ENCODE data around the gene F2RL1. TPM values are rescaled to one million over a fixed set of nuclear protein-coding genes. Genes with fewer than 3 reads are reported as not detected.
"Not testable (repeated sequence)": the region's sequence is repeated elsewhere in the genome, so short reads cannot be mapped to it uniquely, and the experiment has no call there.

F2RL1 gene
- total and polyA plus RNA-seq, 2 experiments from 2014 or later: 1.4 to 3.3 TPM

- in situ Hi-C loops (cut with MboI): loop anchor here (5.0 kb wide), 1 partner anchor 174 kb away; no protein-coding TSS in a partner anchor
Measured at GRCh38 chr5:76776391-76776790, 42.4 kb upstream of the F2RL1 start.

GRCh38 chr5:76780616-76781015 lies 38.2 kb upstream of the F2RL1 start:
- H3K9me2 ChIP-seq (ENCODE audit: insufficient read depth); H3K4me2 ChIP-seq (ENCODE audit: unreplicated experiment); H3K27me3 ChIP-seq (replicated peaks; ENCODE audit: insufficient read depth); DNase-seq; H3K4me1 ChIP-seq (ENCODE audit: insufficient read depth); H3K36me3 ChIP-seq (ENCODE audit: low read depth); H3K4me3 ChIP-seq; H3K27ac ChIP-seq; H2AFZ ChIP-seq; H3K9ac ChIP-seq; H3F3A ChIP-seq (ENCODE audit: insufficient read depth); H4K20me1 ChIP-seq (ENCODE audit: insufficient read depth); H3K79me2 ChIP-seq (ENCODE audit: insufficient read depth); H3K9me3 ChIP-seq (ENCODE audit: low read depth); in situ Hi-C loops (cut with MboI): not testable (repeated sequence)
- 83 to 88% methylated on average over 4 of the region's 4 CpGs for WGBS, 2 experiments (ENCODE audit: low coverage in 1 of 2, low lambda C conversion rate in 2 of 2, missing lambda C conversion rate in 2 of 2)

More at GRCh38 chr5:76776391-76776790, 42.4 kb upstream of the F2RL1 start:
- no peaks in the 10 kb centered on the region for H3K27me3 ChIP-seq (replicated peaks; ENCODE audit: insufficient read depth)
- no peak for DNase-seq
- H3K9ac ChIP-seq: no peak overlapping the region
- H3K27ac ChIP-seq: no peak overlapping the region
- H3F3A ChIP-seq (ENCODE audit: insufficient read depth): no peaks in the 10 kb centered on the region
- H4K20me1 ChIP-seq (ENCODE audit: insufficient read depth): no peaks in the 10 kb centered on the region
- TF ChIP-seq EZH2 (IDR thresholded peaks at IDR 0.05; ENCODE audit: insufficient read depth, poor library complexity, severe bottlenecking) (no peak), EZH2phosphoT487 (IDR thresholded peaks at IDR 0.05; ENCODE audit: insufficient read depth, low read depth) (no peak)
- WGBS, 2 experiments (ENCODE audit: low coverage in 1 of 2, low lambda C conversion rate in 2 of 2, missing lambda C conversion rate in 2 of 2): 80 to 81% methylated on average over 2 of the region's 2 CpGs
- no peak overlapping the region for H2AFZ ChIP-seq
- no peaks in the 10 kb centered on the region for H3K36me3 ChIP-seq (ENCODE audit: low read depth)
- H3K79me2 ChIP-seq (ENCODE audit: insufficient read depth): no peaks in the 10 kb centered on the region
- no peak overlapping the region for H3K4me3 ChIP-seq
- H3K4me1 ChIP-seq (ENCODE audit: insufficient read depth): peaks cover 4% of the 10 kb centered on the region; the same call in 1 of the 2 replicates
- no peaks in the 10 kb centered on the region for H3K9me2 ChIP-seq (ENCODE audit: insufficient read depth)
- no peaks in the 10 kb centered on the region for H3K9me3 ChIP-seq (ENCODE audit: low read depth)
- H3K4me2 ChIP-seq (ENCODE audit: unreplicated experiment): no peak overlapping the region

- WGBS, 2 experiments (ENCODE audit: low coverage in 1 of 2, low lambda C conversion rate in 2 of 2, missing lambda C conversion rate in 2 of 2): 86 to 97% methylated on average over 6 to 10 of the region's 10 CpGs
- Histone ChIP-seq H3K4me2 (ENCODE audit: unreplicated experiment) (no peak overlapping the region), H3F3A (ENCODE audit: insufficient read depth) (no peaks in the 10 kb centered on the region), H3K79me2 (ENCODE audit: insufficient read depth) (no peaks in the 10 kb centered on the region), H4K20me1 (ENCODE audit: insufficient read depth) (no peaks in the 10 kb centered on the region), H3K27ac (no peak overlapping the region), H3K4me3 (no peak overlapping the region), H3K9me2 (ENCODE audit: insufficient read depth) (no peaks in the 10 kb centered on the region), H3K9ac (no peak overlapping the region), H3K36me3 (ENCODE audit: low read depth) (no peaks in the 10 kb centered on the region), H3K4me1 (ENCODE audit: insufficient read depth) (no peaks in the 10 kb centered on the region; the same call in 1 of the 2 replicates), H3K27me3 (replicated peaks; ENCODE audit: insufficient read depth) (no peaks in the 10 kb centered on the region), H3K9me3 (ENCODE audit: low read depth) (no peaks in the 10 kb centered on the region), H2AFZ (no peak overlapping the region)
- in situ Hi-C loops (cut with MboI): no loop called here
- DNase-seq: no peak
- TF ChIP-seq EZH2 (IDR thresholded peaks at IDR 0.05; ENCODE audit: insufficient read depth, poor library complexity, severe bottlenecking): no peak
- TF ChIP-seq EZH2phosphoT487 (IDR thresholded peaks at IDR 0.05; ENCODE audit: insufficient read depth, low read depth): no peak
Measured at GRCh38 chr5:76781775-76782174, 37.1 kb upstream of the F2RL1 start.

GRCh38 chr5:76782444-76782843 lies 36.4 kb upstream of the F2RL1 start:
- no peak for DNase-seq
- no peak for TF ChIP-seq EZH2 (IDR thresholded peaks at IDR 0.05; ENCODE audit: insufficient read depth, poor library complexity, severe bottlenecking)
- no peak for TF ChIP-seq EZH2phosphoT487 (IDR thresholded peaks at IDR 0.05; ENCODE audit: insufficient read depth, low read depth)
- Histone ChIP-seq H3K79me2 (ENCODE audit: insufficient read depth) (no peaks in the 10 kb centered on the region), H3K9me2 (ENCODE audit: insufficient read depth) (no peaks in the 10 kb centered on the region), H3K36me3 (ENCODE audit: low read depth) (no peaks in the 10 kb centered on the region), H3K9ac (no peak overlapping the region), H3K9me3 (ENCODE audit: low read depth) (no peaks in the 10 kb centered on the region), H3K27me3 (replicated peaks; ENCODE audit: insufficient read depth) (no peaks in the 10 kb centered on the region), H3F3A (ENCODE audit: insufficient read depth) (no peaks in the 10 kb centered on the region), H3K4me3 (no peak overlapping the region), H4K20me1 (ENCODE audit: insufficient read depth) (no peaks in the 10 kb centered on the region), H2AFZ (no peak overlapping the region), H3K4me2 (ENCODE audit: unreplicated experiment) (no peak overlapping the region), H3K4me1 (ENCODE audit: insufficient read depth) (no peaks in the 10 kb centered on the region; the same call in 1 of the 2 replicates), H3K27ac (no peak overlapping the region)
- WGBS, 2 experiments (ENCODE audit: low coverage in 1 of 2, low lambda C conversion rate in 2 of 2, missing lambda C conversion rate in 2 of 2): 92% methylated on average over 3 of the region's 3 CpGs
- in situ Hi-C loops (cut with MboI): no loop called here

- Histone ChIP-seq H3K27ac (no peak overlapping the region), H3K9me2 (ENCODE audit: insufficient read depth) (no peaks in the 10 kb centered on the region), H3K4me2 (ENCODE audit: unreplicated experiment) (no peak overlapping the region), H2AFZ (no peak overlapping the region), H3K79me2 (ENCODE audit: insufficient read depth) (no peaks in the 10 kb centered on the region), H3K36me3 (ENCODE audit: low read depth) (no peaks in the 10 kb centered on the region), H3K4me3 (no peak overlapping the region), H3F3A (ENCODE audit: insufficient read depth) (peaks cover 29% of the 10 kb centered on the region), H3K9me3 (ENCODE audit: low read depth) (no peaks in the 10 kb centered on the region), H4K20me1 (ENCODE audit: insufficient read depth) (no peaks in the 10 kb centered on the region), H3K27me3 (replicated peaks; ENCODE audit: insufficient read depth) (no peaks in the 10 kb centered on the region), H3K9ac (no peak overlapping the region), H3K4me1 (ENCODE audit: insufficient read depth) (peaks cover 24% of the 10 kb centered on the region)
- TF ChIP-seq EZH2phosphoT487 (IDR thresholded peaks at IDR 0.05; ENCODE audit: insufficient read depth, low read depth): no peak
- no peak for TF ChIP-seq EZH2 (IDR thresholded peaks at IDR 0.05; ENCODE audit: insufficient read depth, poor library complexity, severe bottlenecking)
- in situ Hi-C loops (cut with MboI): no loop called here
- DNase-seq: peak; percentile 36
- WGBS, 2 experiments (ENCODE audit: low coverage in 1 of 2, low lambda C conversion rate in 2 of 2, missing lambda C conversion rate in 2 of 2): 75 to 85% methylated on average over 2 of the region's 2 CpGs
Measured at GRCh38 chr5:76787237-76787636, 31.6 kb upstream of the F2RL1 start.
